Measurements from ENCODE around the gene JARID2.

JARID2 gene

GRCh38 chr6:15513801-15514711, 268.2 kb downstream of the JARID2 start:
- DNase-seq, result no peak

GRCh38 chr6:15515226-15515625, 269.4 kb downstream of the JARID2 start:
- DNase-seq, result no peak

DNA sequence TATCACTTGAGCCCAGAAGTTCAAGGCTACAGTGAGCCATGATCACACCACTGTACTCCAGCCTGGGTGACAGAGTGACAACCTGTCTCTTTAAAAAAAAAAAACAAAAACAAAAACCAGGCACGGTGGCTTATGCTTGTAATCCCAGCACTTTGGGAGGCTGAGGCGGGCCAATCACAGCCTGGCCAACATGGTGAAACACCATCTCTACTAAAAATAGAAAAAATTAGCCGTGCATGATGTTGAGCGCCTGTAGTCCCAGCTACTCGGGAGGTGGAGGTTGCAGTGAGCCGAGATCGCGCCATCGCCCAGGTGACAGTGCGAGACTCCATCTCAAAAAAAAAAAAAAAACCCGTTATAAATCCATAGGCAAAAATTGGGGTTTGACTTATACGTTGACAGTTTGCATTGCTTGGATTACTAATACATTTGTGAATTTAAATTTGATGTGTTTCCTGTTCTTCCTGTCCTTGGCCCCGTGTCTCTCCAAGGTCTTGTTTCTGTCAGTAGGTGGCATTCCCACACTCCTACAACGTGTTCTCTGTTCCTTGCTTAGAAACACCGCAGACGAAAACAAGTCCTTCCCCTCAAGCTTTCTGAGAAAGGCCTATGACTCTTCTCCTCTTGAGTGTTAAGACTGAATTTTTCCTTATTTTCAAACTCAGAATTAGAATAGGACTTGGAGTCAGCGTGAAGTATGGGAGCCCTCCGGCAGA, 269.9 kb downstream of the JARID2 start:
- DNase-seq, result no peak

- DNase-seq, result no peak
These were observed 270.5 kb downstream of the JARID2 start for GRCh38 chr6:15516378-15516777.

GRCh38 chr6:15516923-15517560, 271.2 kb downstream of the JARID2 start:
- DNase-seq, result no peak

DNA sequence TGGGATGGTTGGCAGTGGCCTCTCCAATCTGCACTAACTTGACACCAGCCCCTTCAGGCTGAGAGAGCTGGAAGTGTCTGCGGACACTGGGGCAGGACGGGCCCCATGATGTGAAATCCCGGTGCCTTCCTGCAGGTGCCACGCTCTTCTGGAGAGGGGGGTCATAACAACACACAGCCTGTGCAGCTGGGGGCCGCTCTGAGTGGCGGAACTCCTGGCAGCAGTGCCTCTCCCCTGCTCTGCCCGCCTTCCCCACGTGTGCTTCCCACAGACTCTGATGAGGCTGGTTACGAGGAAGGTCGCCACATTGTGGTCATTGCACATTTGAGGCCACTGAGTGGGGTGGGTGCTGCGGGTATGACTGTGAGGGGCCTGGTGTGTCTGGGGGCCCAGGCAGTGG, 271.7 kb downstream of the JARID2 start:
- no peak for DNase-seq

DNA sequence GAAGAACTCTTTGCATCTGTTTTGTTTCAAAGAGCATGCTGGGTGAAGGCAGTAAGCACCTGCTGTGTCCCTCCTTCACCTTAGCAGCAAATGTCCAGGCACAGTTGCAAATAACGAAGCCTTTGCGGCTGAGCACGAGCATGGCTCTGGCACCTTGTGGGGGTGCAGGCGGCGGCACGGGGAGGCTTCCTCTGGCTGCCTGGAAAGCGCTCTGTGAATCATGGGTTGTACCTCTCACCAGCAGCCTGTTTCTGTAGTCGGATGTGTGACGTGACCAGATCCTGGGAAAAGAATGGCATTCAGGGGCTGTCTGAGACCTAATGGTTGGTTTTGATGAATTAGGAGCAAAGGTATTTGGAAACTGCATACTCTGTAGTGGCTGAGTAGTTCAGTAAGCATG, 272.2 kb downstream of the JARID2 start:
- DNase-seq, result no peak

DNA sequence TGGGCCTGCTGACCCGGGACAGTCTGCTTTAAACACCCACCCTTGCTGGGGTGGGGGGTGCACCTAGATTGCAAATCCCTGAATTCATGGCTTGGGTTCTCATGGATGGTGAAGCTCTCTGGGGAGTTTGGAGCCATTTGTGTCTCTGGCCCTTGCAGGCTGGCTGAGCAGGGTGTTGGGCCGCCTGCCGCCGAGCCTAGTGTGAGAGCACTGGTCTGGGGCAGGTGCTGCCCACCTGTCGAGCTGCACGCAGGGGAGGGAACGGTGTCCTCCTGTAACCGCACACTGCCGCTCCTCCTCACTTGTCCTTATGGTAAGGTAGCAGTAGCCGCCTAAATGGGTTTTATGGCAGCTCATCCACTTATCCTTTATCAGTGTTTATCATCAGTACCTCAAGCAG, 273.0 kb downstream of the JARID2 start:
- no peak for DNase-seq

GRCh38 chr6:15519681-15520080, 273.8 kb downstream of the JARID2 start:
- no peak for DNase-seq

- DNase-seq, result no peak
These were observed 274.8 kb downstream of the JARID2 start for GRCh38 chr6:15520626-15521203.

- no peak for DNase-seq
These were observed 275.7 kb downstream of the JARID2 start for GRCh38 chr6:15521582-15521981.

GRCh38 chr6:15522026-15522425, 276.2 kb downstream of the JARID2 start:
- DNase-seq, result no peak

- DNase-seq, result no peak
These were observed 276.6 kb downstream of the JARID2 start for GRCh38 chr6:15522427-15522826.

GRCh38 chr6:15522856-15523529, 277.1 kb downstream of the JARID2 start:
- no peak for DNase-seq

DNA sequence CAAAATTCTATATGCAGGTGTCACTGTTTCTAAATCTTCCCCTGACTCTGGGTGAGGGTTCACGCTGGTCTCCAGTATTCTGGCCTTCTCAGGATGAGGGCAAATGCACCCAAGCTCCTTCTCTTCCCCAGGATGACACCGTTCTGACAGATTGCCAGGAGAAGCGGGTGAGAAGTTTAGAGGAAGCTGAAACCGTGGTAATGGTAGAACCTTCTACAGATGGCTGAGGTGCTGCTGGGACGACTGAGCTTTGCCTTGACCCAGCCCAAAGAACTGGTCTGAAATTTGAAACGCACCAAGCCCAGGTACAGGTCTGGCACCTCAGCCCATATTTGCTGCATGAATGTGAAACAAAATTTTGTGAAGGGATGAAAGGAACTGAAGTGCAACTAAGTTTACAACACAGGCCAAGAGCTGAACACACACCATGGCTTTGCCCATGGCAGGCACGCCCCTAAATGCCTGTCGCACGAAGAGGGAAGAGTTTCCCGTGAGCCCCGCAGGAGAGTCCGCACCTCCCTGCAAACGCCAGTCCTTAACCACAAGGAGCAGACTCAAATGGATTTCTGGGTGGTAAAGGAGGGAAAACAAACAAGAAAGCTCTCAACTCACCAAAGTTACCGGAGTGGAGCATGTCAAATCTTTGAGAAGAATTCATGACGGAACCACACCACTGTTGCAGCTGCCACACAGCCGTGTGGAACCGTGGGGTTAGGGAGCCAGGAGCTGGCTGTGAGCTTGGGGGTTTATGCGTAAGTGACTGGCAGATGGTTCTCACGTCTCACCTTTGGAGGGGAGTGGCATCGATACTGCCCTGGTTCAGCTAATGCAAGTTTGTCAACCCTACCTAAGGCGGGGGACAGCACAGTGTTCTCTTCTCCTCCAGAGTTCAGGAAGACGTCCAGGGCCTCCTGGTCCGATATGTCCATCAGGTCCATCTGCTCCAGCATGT, 278.1 kb downstream of the JARID2 start:
- no peak for DNase-seq

- no peak for DNase-seq
These were observed 279.1 kb downstream of the JARID2 start for GRCh38 chr6:15524861-15525401.

- DNase-seq, result no peak
These were observed 280.4 kb downstream of the JARID2 start for GRCh38 chr6:15526212-15526701.

DNA sequence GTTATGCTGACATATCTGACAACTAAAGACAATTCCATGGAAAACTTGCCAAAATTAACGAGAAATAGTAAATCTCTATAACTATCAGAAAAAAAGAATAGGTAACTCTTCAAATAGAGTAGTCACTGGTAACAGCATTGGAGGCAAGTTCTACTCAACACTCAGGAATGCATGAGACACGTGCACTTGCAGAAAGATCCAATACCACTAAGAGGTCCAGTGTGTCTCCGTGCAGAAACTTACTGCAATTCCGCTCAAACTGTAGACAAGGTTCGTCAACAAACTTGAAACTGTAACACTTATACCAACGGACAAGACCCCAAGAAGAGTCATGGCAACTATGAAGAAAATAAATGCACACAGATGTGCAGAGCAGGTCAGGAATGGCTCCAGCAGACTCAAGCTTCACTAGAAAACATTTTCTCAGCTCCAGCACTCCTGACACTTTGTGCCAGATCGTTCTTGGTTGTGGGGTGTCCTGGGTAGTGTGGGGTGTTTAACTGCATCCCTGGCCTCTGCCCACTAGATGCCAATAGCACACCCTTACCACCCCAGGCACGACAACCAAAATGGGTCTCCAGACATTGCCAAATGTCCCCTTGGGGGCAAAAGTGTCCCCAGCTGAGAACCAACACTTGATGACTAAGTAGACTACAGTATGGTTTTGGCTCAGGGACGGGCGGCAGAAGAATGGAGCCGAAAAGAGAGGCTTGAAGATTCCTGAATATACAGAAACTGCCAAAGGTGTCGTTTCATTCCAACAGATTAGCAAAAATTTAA, 282.2 kb downstream of the JARID2 start:
- DNase-seq, result no peak

DNA sequence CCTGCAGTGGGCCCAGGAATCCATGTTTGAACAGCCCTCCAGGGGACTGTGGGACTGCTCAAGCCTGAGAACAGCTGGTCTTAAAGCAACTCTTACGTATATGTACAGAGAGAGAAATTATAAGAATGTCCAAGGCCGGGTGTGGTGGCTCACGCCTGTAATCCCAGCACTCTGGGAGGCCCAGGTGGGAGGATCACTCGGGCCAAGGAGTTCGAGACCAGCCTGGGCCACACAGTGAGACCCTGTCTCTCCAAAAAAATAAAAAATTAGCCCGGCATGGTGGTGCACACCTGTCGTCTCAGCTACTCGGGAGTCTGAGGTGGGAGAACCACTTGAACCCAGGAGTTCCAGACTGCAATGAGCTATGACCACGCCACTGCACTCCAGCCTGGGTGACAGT, 283.0 kb downstream of the JARID2 start:
- no peak for DNase-seq

- DNase-seq, result no peak
These were observed 284.5 kb downstream of the JARID2 start for GRCh38 chr6:15530411-15530810.
